HepG2 (cell line): Measurements from ENCODE around the gene CPEB3. TPM values are rescaled to one million over a fixed set of nuclear protein-coding genes. Genes with fewer than 3 reads are reported as not detected.
A peak's percentile ranks its signal among the peaks of the same experiment; 100 is the strongest.

Source experiments
- ASH2L ChIP-seq: fragments of 300-600, 200-600 bp; sonication (generic); IDR thresholded peaks from 2 replicates; pipeline ENCODE4 v1.7.0; 2017; ENCODE audit warnings: low read depth, mild to moderate bottlenecking, moderate library complexity, mixed read lengths, low read length; ENCODE audit not compliant: insufficient read length
- ESRRA ChIP-seq: sonication (generic); formaldehyde crosslinking; IDR thresholded peaks from 2 replicates; pipeline ENCODE4 v1.5.1; 2020; ENCODE audit warnings: mild to moderate bottlenecking, low read depth, missing genetic modification reagents
- MBD4 ChIP-seq: IDR thresholded peaks from 2 replicates; pipeline ENCODE4 v1.6.1; 2012; ENCODE audit warnings: low read length, inconsistent platforms, borderline replicate concordance
- NFE2L2 ChIP-seq: fragments of 150-350 bp; IDR thresholded peaks from 2 replicates; pipeline ENCODE4 v1.6.1; 2014; ENCODE audit warnings: low read length
- SSRP1 ChIP-seq: IDR thresholded peaks from 2 replicates; pipeline ENCODE4 v1.6.1; 2016; ENCODE audit warnings: control low read depth
- ZFP36L1 ChIP-seq: sonication (generic); formaldehyde crosslinking; IDR thresholded peaks from 2 replicates; pipeline ENCODE4 v1.8.0; 2022; ENCODE audit warnings: mild to moderate bottlenecking, missing genetic modification reagents, moderate library complexity
- ZNF451 ChIP-seq: sonication (generic); formaldehyde crosslinking; IDR thresholded peaks from 2 replicates; pipeline ENCODE4 v1.5.0; 2020; ENCODE audit warnings: mild to moderate bottlenecking, missing genetic modification reagents
- ZNF547 ChIP-seq: sonication (generic); formaldehyde crosslinking; IDR thresholded peaks from 2 replicates; pipeline ENCODE4 v1.5.1; 2020; ENCODE audit warnings: mild to moderate bottlenecking, missing genetic modification reagents
- polyA plus RNA-seq, 8 experiments: library from polyadenylated mRNA; depleted of rRNA in 3 of 8; stranded (reverse) in 7 of 8; unstranded in 1 of 8; fragments of >200 nt; fragmentation: Illumina TruSeq in 4 of 8; extraction: Trizol in 4 of 8; gene quantifications; 2 replicates each; pipeline versions ENCODE4 v1.2.1 to v1.2.3, GENCODE V29; 2011 to 2016; ENCODE audit warnings: low read depth in 4 of 8, missing spikeins in 1 of 8, mixed read lengths in 1 of 8; ENCODE audit not compliant: insufficient read depth in 1 of 8
- total RNA-seq, 5 experiments: library from RNA; depleted of rRNA; stranded (reverse); fragments of >200 nt; fragmentation: Illumina TruSeq; extraction: Trizol; gene quantifications; 2 replicates each; pipeline ENCODE4 v1.2.3, GENCODE V29; 2016; ENCODE audit warnings: low read depth in 1 of 5
- TF ChIP-seq, protein P1 (sequence below): sonication (generic); formaldehyde crosslinking; IDR thresholded peaks from 2 replicates; pipeline ENCODE4 v1.4.0; 2020; ENCODE audit warnings: missing genetic modification reagents, mild to moderate bottlenecking, borderline replicate concordance
- TF ChIP-seq, protein P2 (sequence below): sonication (generic); formaldehyde crosslinking; IDR thresholded peaks from 2 replicates; pipeline ENCODE4 v1.4.0; 2020; ENCODE audit warnings: mild to moderate bottlenecking, missing genetic modification reagents
- TF ChIP-seq, protein P3 (sequence below): sonication (generic); formaldehyde crosslinking; IDR thresholded peaks from 2 replicates; pipeline ENCODE4 v1.4.0; 2020; ENCODE audit warnings: low read depth, mild to moderate bottlenecking, missing genetic modification reagents
- TF ChIP-seq, protein P4 (sequence below): sonication (generic); formaldehyde crosslinking; IDR thresholded peaks from 2 replicates; pipeline ENCODE4 v1.4.0; 2020; ENCODE audit warnings: mild to moderate bottlenecking, missing genetic modification reagents, borderline replicate concordance
- TF ChIP-seq, protein P5 (sequence below): sonication (generic); formaldehyde crosslinking; IDR thresholded peaks from 2 replicates; pipeline ENCODE4 v1.4.0; 2020; ENCODE audit warnings: missing genetic modification reagents

CPEB3 gene
- total and polyA plus RNA-seq, 2 of the 13 experiments (the other 11 are each of a cell fraction or from before 2014, with no cell fraction given) = 0.66 to 0.70 TPM

DNA sequence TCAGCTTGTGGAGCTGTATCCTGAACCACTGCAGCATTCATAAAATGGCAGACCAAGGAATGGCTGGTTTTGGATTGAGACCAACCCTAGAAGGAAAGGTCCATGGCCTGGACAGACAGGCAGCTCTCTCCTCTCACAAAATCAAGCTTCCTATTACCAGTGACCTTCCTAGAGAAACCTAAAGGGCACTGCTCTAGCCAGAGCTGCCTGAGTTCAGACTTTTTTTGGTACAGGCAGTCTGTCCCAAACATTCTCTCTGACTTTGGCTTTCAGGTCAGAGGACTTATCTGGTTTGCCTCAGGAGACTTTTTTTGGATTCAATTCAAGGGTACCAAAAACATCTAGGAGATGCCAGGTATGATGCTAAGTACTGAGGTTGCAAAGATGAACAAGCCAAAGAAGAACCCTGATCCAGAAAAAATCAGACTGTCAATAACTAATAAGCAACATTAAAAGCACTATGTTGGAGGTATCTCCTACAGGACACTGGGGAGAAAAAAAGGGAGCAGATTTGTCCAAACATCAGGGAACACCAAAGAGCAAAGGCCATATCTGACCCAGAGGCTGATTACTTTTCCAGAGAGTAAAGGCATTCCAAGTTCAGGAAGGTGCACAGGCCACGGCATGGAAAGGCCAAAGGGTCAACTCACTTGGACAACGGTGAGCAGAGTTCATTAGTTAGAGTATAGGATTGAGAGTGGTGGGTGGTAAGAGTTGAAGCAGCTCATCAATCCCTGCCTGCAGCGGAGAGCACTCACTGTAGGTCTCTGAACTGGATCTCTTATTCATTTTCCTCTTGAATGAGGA is 169.0 kb downstream of the CPEB3 start (continued):
- TF ChIP-seq, protein P1, sequence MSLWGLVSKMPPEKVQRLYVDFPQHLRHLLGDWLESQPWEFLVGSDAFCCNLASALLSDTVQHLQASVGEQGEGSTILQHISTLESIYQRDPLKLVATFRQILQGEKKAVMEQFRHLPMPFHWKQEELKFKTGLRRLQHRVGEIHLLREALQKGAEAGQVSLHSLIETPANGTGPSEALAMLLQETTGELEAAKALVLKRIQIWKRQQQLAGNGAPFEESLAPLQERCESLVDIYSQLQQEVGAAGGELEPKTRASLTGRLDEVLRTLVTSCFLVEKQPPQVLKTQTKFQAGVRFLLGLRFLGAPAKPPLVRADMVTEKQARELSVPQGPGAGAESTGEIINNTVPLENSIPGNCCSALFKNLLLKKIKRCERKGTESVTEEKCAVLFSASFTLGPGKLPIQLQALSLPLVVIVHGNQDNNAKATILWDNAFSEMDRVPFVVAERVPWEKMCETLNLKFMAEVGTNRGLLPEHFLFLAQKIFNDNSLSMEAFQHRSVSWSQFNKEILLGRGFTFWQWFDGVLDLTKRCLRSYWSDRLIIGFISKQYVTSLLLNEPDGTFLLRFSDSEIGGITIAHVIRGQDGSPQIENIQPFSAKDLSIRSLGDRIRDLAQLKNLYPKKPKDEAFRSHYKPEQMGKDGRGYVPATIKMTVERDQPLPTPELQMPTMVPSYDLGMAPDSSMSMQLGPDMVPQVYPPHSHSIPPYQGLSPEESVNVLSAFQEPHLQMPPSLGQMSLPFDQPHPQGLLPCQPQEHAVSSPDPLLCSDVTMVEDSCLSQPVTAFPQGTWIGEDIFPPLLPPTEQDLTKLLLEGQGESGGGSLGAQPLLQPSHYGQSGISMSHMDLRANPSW (CRISPR knock-in tag) = 0 out of 2 replicates have a peak, but pooled peaks have one; percentile 62
- TF ChIP-seq ZNF547 (CRISPR knock-in tag) (no peak), ZNF451 (0 out of 2 replicates have a peak, but pooled peaks have one; percentile 45), ZFP36L1 (CRISPR knock-in tag) (peak; percentile 34; the same call in 1 of the 2 replicates), NFE2L2 (no peak), MBD4 (peak; percentile 23; the same call in 1 of the 2 replicates), ASH2L (peak; percentile 77), SSRP1 (CRISPR knock-in tag) (0 out of 2 replicates have a peak, but pooled peaks have one; percentile 34), ESRRA (CRISPR knock-in tag) (peak; percentile 94)
- TF ChIP-seq, protein P2, sequence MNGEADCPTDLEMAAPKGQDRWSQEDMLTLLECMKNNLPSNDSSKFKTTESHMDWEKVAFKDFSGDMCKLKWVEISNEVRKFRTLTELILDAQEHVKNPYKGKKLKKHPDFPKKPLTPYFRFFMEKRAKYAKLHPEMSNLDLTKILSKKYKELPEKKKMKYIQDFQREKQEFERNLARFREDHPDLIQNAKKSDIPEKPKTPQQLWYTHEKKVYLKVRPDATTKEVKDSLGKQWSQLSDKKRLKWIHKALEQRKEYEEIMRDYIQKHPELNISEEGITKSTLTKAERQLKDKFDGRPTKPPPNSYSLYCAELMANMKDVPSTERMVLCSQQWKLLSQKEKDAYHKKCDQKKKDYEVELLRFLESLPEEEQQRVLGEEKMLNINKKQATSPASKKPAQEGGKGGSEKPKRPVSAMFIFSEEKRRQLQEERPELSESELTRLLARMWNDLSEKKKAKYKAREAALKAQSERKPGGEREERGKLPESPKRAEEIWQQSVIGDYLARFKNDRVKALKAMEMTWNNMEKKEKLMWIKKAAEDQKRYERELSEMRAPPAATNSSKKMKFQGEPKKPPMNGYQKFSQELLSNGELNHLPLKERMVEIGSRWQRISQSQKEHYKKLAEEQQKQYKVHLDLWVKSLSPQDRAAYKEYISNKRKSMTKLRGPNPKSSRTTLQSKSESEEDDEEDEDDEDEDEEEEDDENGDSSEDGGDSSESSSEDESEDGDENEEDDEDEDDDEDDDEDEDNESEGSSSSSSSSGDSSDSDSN = peak; percentile 40; the same call in 1 of the 2 replicates
- TF ChIP-seq, protein P3, sequence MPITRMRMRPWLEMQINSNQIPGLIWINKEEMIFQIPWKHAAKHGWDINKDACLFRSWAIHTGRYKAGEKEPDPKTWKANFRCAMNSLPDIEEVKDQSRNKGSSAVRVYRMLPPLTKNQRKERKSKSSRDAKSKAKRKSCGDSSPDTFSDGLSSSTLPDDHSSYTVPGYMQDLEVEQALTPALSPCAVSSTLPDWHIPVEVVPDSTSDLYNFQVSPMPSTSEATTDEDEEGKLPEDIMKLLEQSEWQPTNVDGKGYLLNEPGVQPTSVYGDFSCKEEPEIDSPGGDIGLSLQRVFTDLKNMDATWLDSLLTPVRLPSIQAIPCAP (CRISPR knock-in tag) = no peak
- TF ChIP-seq, protein P4, sequence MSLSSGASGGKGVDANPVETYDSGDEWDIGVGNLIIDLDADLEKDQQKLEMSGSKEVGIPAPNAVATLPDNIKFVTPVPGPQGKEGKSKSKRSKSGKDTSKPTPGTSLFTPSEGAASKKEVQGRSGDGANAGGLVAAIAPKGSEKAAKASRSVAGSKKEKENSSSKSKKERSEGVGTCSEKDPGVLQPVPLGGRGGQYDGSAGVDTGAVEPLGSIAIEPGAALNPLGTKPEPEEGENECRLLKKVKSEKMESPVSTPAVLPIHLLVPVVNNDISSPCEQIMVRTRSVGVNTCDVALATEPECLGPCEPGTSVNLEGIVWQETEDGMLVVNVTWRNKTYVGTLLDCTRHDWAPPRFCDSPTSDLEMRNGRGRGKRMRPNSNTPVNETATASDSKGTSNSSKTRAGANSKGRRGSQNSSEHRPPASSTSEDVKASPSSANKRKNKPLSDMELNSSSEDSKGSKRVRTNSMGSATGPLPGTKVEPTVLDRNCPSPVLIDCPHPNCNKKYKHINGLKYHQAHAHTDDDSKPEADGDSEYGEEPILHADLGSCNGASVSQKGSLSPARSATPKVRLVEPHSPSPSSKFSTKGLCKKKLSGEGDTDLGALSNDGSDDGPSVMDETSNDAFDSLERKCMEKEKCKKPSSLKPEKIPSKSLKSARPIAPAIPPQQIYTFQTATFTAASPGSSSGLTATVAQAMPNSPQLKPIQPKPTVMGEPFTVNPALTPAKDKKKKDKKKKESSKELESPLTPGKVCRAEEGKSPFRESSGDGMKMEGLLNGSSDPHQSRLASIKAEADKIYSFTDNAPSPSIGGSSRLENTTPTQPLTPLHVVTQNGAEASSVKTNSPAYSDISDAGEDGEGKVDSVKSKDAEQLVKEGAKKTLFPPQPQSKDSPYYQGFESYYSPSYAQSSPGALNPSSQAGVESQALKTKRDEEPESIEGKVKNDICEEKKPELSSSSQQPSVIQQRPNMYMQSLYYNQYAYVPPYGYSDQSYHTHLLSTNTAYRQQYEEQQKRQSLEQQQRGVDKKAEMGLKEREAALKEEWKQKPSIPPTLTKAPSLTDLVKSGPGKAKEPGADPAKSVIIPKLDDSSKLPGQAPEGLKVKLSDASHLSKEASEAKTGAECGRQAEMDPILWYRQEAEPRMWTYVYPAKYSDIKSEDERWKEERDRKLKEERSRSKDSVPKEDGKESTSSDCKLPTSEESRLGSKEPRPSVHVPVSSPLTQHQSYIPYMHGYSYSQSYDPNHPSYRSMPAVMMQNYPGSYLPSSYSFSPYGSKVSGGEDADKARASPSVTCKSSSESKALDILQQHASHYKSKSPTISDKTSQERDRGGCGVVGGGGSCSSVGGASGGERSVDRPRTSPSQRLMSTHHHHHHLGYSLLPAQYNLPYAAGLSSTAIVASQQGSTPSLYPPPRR (CRISPR knock-in tag) = peak; percentile 90
- TF ChIP-seq, protein P5, sequence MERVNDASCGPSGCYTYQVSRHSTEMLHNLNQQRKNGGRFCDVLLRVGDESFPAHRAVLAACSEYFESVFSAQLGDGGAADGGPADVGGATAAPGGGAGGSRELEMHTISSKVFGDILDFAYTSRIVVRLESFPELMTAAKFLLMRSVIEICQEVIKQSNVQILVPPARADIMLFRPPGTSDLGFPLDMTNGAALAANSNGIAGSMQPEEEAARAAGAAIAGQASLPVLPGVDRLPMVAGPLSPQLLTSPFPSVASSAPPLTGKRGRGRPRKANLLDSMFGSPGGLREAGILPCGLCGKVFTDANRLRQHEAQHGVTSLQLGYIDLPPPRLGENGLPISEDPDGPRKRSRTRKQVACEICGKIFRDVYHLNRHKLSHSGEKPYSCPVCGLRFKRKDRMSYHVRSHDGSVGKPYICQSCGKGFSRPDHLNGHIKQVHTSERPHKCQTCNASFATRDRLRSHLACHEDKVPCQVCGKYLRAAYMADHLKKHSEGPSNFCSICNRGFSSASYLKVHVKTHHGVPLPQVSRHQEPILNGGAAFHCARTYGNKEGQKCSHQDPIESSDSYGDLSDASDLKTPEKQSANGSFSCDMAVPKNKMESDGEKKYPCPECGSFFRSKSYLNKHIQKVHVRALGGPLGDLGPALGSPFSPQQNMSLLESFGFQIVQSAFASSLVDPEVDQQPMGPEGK (CRISPR knock-in tag) = peak; percentile 52; the same call in 1 of the 2 replicates
